ENCODE data around the gene DDC. TPM values are rescaled to one million over a fixed set of nuclear protein-coding genes. Genes with fewer than 3 reads are reported as not detected.

DDC gene
- total and polyA plus RNA-seq, 2 donors (not counting 3 experiments of a cell fraction or from before 2014, with no cell fraction given), result not detected

GRCh38 chr7:50436133-50436806, 128.9 kb downstream of the DDC start:
- peak; percentile 43 for DNase-seq (ENCODE audit: low read depth, low spot score)
- H3K27ac ChIP-seq (ENCODE audit: insufficient read depth, low read depth, low read length), result peak overlapping the region; percentile 52
- intact Hi-C loops (cut with micrococcal nuclease), result no loop called here

GRCh38 chr7:50431722-50432305, 133.4 kb downstream of the DDC start:
- CTCF ChIA-PET, result interaction anchor here (1.8 kb wide), 1 partner anchor 13 kb away, joined by 7 read pairs; no protein-coding TSS in a partner anchor
- no TSS peak for BruUV-seq (replicated peaks)
- dilution Hi-C loops (cut with MboI; ENCODE audit: extremely low pct_ligation_motif_present, low sequenced_read_pairs), result no loop called here

More at GRCh38 chr7:50436133-50436806, 128.9 kb downstream of the DDC start:
- ChIA-PET CTCF (interaction anchor here (0.7 to 1.6 kb wide), 6 partner anchors 10 to 231 kb away, joined by 3 to 5 read pairs (median 4); no protein-coding TSS in a partner anchor), POLR2A (interaction anchor here (0.6 kb wide), 1 partner anchor 157 kb away, joined by 3 read pairs; no protein-coding TSS in a partner anchor)
- H3K36me3 ChIP-seq (ENCODE audit: control insufficient read depth in 2 of 2, extremely low read depth in 1 of 2, insufficient read depth in 2 of 2, low read length in 2 of 2), result peaks cover 6 to 9% of the 10 kb centered on the region in 2 experiments
- H2AFZ ChIP-seq (ENCODE audit: low read depth, low read length), result no peak overlapping the region
- H3K4me1 ChIP-seq (ENCODE audit: control insufficient read depth, extremely low read depth, insufficient read depth, low read length), result peaks cover 11% of the 10 kb centered on the region
- no peaks in the 10 kb centered on the region for H3K9me1 ChIP-seq (replicated peaks; ENCODE audit: control insufficient read depth, extremely low read depth, insufficient read depth, low read length)
- H3K4me2 ChIP-seq (ENCODE audit: insufficient read depth, low read length), result no peak overlapping the region
- peaks cover 4% of the 10 kb centered on the region for H3K79me2 ChIP-seq (ENCODE audit: control insufficient read depth, insufficient read depth, low read length)
- TF ChIP-seq POLR2A (IDR thresholded peaks at IDR 0.05; ENCODE audit: low read depth, low read length) (no peak), FOS (IDR thresholded peaks at IDR 0.05; ENCODE audit: borderline replicate concordance, insufficient read depth, low read length) (peak; percentile 61), JUN (IDR thresholded peaks at IDR 0.05; ENCODE audit: borderline replicate concordance, insufficient read depth, insufficient read length, low read depth) (peak; percentile 18)
- TF ChIP-seq, protein P1, sequence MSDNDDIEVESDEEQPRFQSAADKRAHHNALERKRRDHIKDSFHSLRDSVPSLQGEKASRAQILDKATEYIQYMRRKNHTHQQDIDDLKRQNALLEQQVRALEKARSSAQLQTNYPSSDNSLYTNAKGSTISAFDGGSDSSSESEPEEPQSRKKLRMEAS (IDR thresholded peaks at IDR 0.05; ENCODE audit: insufficient read depth, insufficient read length), result no peak
- dilution Hi-C loops (cut with MboI; ENCODE audit: extremely low pct_ligation_motif_present, low sequenced_read_pairs), result no loop called here
- no peaks in the 10 kb centered on the region for H3K9me3 ChIP-seq (replicated peaks; ENCODE audit: control insufficient read depth, insufficient read depth, low read length)
- BruUV-seq (replicated peaks), result TSS peak; percentile 27
- no peaks in the 10 kb centered on the region for H4K20me1 ChIP-seq (replicated peaks; ENCODE audit: control insufficient read depth, extremely low read depth, insufficient read depth, low read length)
- H3K9ac ChIP-seq (replicated peaks; ENCODE audit: extremely low read depth, insufficient read depth, low read length), result no peak overlapping the region
- no peak overlapping the region for H3K4me3 ChIP-seq (replicated peaks in 1 of 3; ENCODE audit: insufficient read depth in 1 of 3, low read depth in 1 of 3, low read length in 3 of 3)
- FAIRE-seq, result no peak
- H3K27me3 ChIP-seq (ENCODE audit: control insufficient read depth in 2 of 2, insufficient read depth in 2 of 2, low read length in 2 of 2), result no peaks in the 10 kb centered on the region

More at GRCh38 chr7:50431722-50432305, 133.4 kb downstream of the DDC start:
- H3K36me3 ChIP-seq (ENCODE audit: control insufficient read depth in 2 of 2, extremely low read depth in 1 of 2, insufficient read depth in 2 of 2, low read length in 2 of 2), result no peaks in the 10 kb centered on the region
- H3K4me2 ChIP-seq (ENCODE audit: insufficient read depth, low read length), result no peak overlapping the region
- H2AFZ ChIP-seq (ENCODE audit: low read depth, low read length), result no peak overlapping the region
- no peaks in the 10 kb centered on the region for H3K79me2 ChIP-seq (ENCODE audit: control insufficient read depth, insufficient read depth, low read length)
- H3K27ac ChIP-seq (ENCODE audit: insufficient read depth, low read depth, low read length), result no peak overlapping the region
- intact Hi-C loops (cut with micrococcal nuclease), result no loop called here
- no peaks in the 10 kb centered on the region for H3K27me3 ChIP-seq (ENCODE audit: control insufficient read depth in 2 of 2, insufficient read depth in 2 of 2, low read length in 2 of 2)
- TF ChIP-seq EZH2 (IDR thresholded peaks at IDR 0.05; ENCODE audit: borderline replicate concordance, low read depth, low read length, severe bottlenecking) (no peak), GATA2 (IDR thresholded peaks at IDR 0.05; ENCODE audit: insufficient read depth, insufficient read length, low read depth, low read length) (no peak), MYC (IDR thresholded peaks at IDR 0.05; ENCODE audit: low read depth, low read length) (no peak), POLR2A (IDR thresholded peaks at IDR 0.05; ENCODE audit: low read depth, low read length) (no peak)
- TF ChIP-seq, protein P2, sequence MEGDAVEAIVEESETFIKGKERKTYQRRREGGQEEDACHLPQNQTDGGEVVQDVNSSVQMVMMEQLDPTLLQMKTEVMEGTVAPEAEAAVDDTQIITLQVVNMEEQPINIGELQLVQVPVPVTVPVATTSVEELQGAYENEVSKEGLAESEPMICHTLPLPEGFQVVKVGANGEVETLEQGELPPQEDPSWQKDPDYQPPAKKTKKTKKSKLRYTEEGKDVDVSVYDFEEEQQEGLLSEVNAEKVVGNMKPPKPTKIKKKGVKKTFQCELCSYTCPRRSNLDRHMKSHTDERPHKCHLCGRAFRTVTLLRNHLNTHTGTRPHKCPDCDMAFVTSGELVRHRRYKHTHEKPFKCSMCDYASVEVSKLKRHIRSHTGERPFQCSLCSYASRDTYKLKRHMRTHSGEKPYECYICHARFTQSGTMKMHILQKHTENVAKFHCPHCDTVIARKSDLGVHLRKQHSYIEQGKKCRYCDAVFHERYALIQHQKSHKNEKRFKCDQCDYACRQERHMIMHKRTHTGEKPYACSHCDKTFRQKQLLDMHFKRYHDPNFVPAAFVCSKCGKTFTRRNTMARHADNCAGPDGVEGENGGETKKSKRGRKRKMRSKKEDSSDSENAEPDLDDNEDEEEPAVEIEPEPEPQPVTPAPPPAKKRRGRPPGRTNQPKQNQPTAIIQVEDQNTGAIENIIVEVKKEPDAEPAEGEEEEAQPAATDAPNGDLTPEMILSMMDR (IDR thresholded peaks at IDR 0.05; ENCODE audit: extremely low read depth in 1 of 2, insufficient read depth in 1 of 2, low read depth in 1 of 2, low read length in 2 of 2), result no peak
- no peak for FAIRE-seq
- H3K9me1 ChIP-seq (replicated peaks; ENCODE audit: control insufficient read depth, extremely low read depth, insufficient read depth, low read length), result no peaks in the 10 kb centered on the region
- POLR2A ChIA-PET, result no interaction called here
- DNase-seq (ENCODE audit: low read depth, low spot score), result no peak
- H3K9ac ChIP-seq (replicated peaks; ENCODE audit: extremely low read depth, insufficient read depth, low read length), result no peak overlapping the region
- no peak overlapping the region for H3K4me3 ChIP-seq (replicated peaks in 1 of 3; ENCODE audit: insufficient read depth in 1 of 3, low read depth in 1 of 3, low read length in 3 of 3)
- no peaks in the 10 kb centered on the region for H3K9me3 ChIP-seq (replicated peaks; ENCODE audit: control insufficient read depth, insufficient read depth, low read length)
- H4K20me1 ChIP-seq (replicated peaks; ENCODE audit: control insufficient read depth, extremely low read depth, insufficient read depth, low read length), result no peaks in the 10 kb centered on the region
- H3K4me1 ChIP-seq (ENCODE audit: control insufficient read depth, extremely low read depth, insufficient read depth, low read length), result peaks cover 7% of the 10 kb centered on the region
